A549 (cell line): ENCODE measurements around the gene KIF1B. TPM values are rescaled to one million over a fixed set of nuclear protein-coding genes. Genes with fewer than 3 reads are reported as not detected.

Source experiments
- ATAC-seq, 2 experiments: fragments of 200-7000 bp in 1 of 2; fragments of >200 bp in 1 of 2; cut with Nextera tagmentation in 1 of 2; cut with Tn5 transposase in 1 of 2; 3 replicates each; pipeline versions ENCODE4 v1.8.0 to v1.9.1; 2018 to 2020; ENCODE audit warnings: mild to moderate bottlenecking in 1 of 2, moderate library complexity in 1 of 2
- CTCF ChIA-PET: fragments of 300-600 bp; sonication (Branson Sonifier 250); formaldehyde crosslinking; extraction: SDS; loops from one replicate; lab custom pipeline; 2021; ENCODE audit warnings: antibody characterized with exemption, inconsistent platforms; lab: Yijun Ruan, JAX
- POLR2A ChIA-PET: fragments of 350-600 bp; formaldehyde crosslinking; extraction: SDS; loops from one replicate; lab custom pipeline; 2021; ENCODE audit warnings: antibody characterized with exemption, inconsistent platforms; lab: Yijun Ruan, JAX
- DNase-seq, 2 experiments: peaks; one replicate each; pipeline versions ENCODE4 v3.0.0 to v3.0.0-alpha.2; 2011 to 2016; ENCODE audit warnings: low read depth in 1 of 2, low spot score in 1 of 2
- FAIRE-seq: peaks from 2 replicates; lab custom pipeline; 2011; peaks lifted over from hg19 to GRCh38; lab: Jason Lieb, UNC
- H3K27ac ChIP-seq, 2 experiments: fragments of >200 bp; sonication (Bioruptor Twin); formaldehyde crosslinking; 3 replicates each; pipeline ENCODE4 v1.5.1; 2016 to 2017
- H3K4me1 ChIP-seq: fragments of >200 bp; sonication (Bioruptor Twin); formaldehyde crosslinking; 3 replicates; pipeline ENCODE4 v1.6.1; 2016
- H3K4me2 ChIP-seq: fragments of >200 bp; sonication (Bioruptor Twin); formaldehyde crosslinking; 3 replicates; pipeline ENCODE4 v1.6.1; 2016
- H3K4me3 ChIP-seq: fragments of >200 bp; sonication (Bioruptor Twin); formaldehyde crosslinking; 3 replicates; pipeline ENCODE4 v1.5.1; 2016
- H3K9me3 ChIP-seq: fragments of >200 bp; sonication (Bioruptor Twin); formaldehyde crosslinking; 3 replicates; pipeline ENCODE4 v1.6.1; 2016
- BHLHE40 ChIP-seq: IDR thresholded peaks from 2 replicates; pipeline ENCODE4 v1.6.1; 2012; ENCODE audit warnings: low read depth, low read length, inconsistent platforms
- CTCF ChIP-seq: fragments of >200 bp; sonication (Bioruptor Twin); formaldehyde crosslinking; IDR thresholded peaks from 3 replicates; pipeline ENCODE4 v1.5.1; 2016
- EHF ChIP-seq: fragments of 250-450 bp; sonication (Bioruptor Pico); IDR thresholded peaks from 2 replicates; pipeline ENCODE4 v1.5.0; 2020; ENCODE audit warnings: mild to moderate bottlenecking
- EP300 ChIP-seq, 2 experiments: fragments of >200 bp; sonication (Bioruptor Twin); formaldehyde crosslinking; IDR thresholded peaks; 2 replicates in 1 of 2; 3 replicates in 1 of 2; pipeline ENCODE4 v1.6.1; 2016 to 2017
- ESRRA ChIP-seq: fragments of 150-350 bp; IDR thresholded peaks from 2 replicates; pipeline ENCODE4 v1.6.1; 2014; ENCODE audit warnings: mild to moderate bottlenecking, low read length, borderline replicate concordance
- HES2 ChIP-seq: fragments of >200 bp; sonication (Bioruptor Twin); formaldehyde crosslinking; IDR thresholded peaks from 2 replicates; pipeline ENCODE4 v1.6.1; 2016
- HMGXB4 ChIP-seq: fragments of 250-450 bp; sonication (Bioruptor Pico); IDR thresholded peaks from 2 replicates; pipeline ENCODE4 v1.5.0; 2021; ENCODE audit warnings: mild to moderate bottlenecking, moderate library complexity, borderline replicate concordance
- MAFK ChIP-seq: fragments of 450-650 bp; IDR thresholded peaks from 2 replicates; pipeline ENCODE4 v1.6.1; 2014; ENCODE audit not compliant: partially characterized antibody
- NPAS2 ChIP-seq: fragments of 250-450 bp; sonication (Bioruptor Pico); IDR thresholded peaks from 2 replicates; pipeline ENCODE4 v1.8.0; 2022; ENCODE audit warnings: mild to moderate bottlenecking, moderate library complexity, borderline replicate concordance
- NR3C1 ChIP-seq: fragments of >200 bp; sonication (Bioruptor Twin); formaldehyde crosslinking; IDR thresholded peaks from 3 replicates; pipeline ENCODE4 v1.6.1; 2017
- RCOR1 ChIP-seq: fragments of 150-350 bp; IDR thresholded peaks from 2 replicates; pipeline ENCODE4 v1.6.1; 2014; ENCODE audit warnings: antibody characterized with exemption, low read length, low read depth
- RNF2 ChIP-seq: fragments of 200-600 bp; sonication (generic); IDR thresholded peaks from 2 replicates; pipeline ENCODE4 v1.6.1; 2016; ENCODE audit warnings: low read depth, mild to moderate bottlenecking, antibody characterized with exemption, moderate library complexity, borderline replicate concordance
- TP53 ChIP-seq: fragments of 250-450 bp; sonication (Bioruptor Pico); IDR thresholded peaks from 2 replicates; pipeline ENCODE4 v1.5.0; 2021; ENCODE audit warnings: mild to moderate bottlenecking, moderate library complexity
- ZC3H11A ChIP-seq: fragments of 450-650 bp; IDR thresholded peaks from 2 replicates; pipeline ENCODE4 v1.6.1; 2014; ENCODE audit warnings: antibody characterized with exemption, mild to moderate bottlenecking
- WGBS: methylation state at CpG from one replicate; pipeline ENCODE4 v1.1.6; 2017; ENCODE audit errors: missing lambda C conversion rate; 5-methylcytosine and 5-hydroxymethylcytosine counted together
- polyA plus RNA-seq, 4 experiments: library from polyadenylated mRNA; depleted of rRNA in 3 of 4; stranded (reverse); fragments of >200 nt; fragmentation: RNase III in 1 of 4; extraction: RNeasy Plus Mini Kit Qiagen cat#74134 plus additional on column Dnase treatment in 1 of 4; gene quantifications; 2 replicates in 3 of 4; 3 replicates in 1 of 4; pipeline ENCODE4 v1.2.3, GENCODE V29; 2011 to 2017

KIF1B gene
- polyA plus RNA-seq, 2 of the 4 experiments (the other 2 are of a cell fraction): 9.8 to 18.3 TPM

- WGBS: 87% methylated on average over 3 of the region's 3 CpGs
- H3K4me2 ChIP-seq: no peak overlapping the region
- H3K9me3 ChIP-seq: no peaks in the 10 kb centered on the region
- DNase-seq (no peak), FAIRE-seq (no peak), ATAC-seq (no peak)
- CTCF ChIA-PET: no interaction called here
- POLR2A ChIA-PET: no interaction called here
- no peak overlapping the region for H3K4me3 ChIP-seq
- TF ChIP-seq RCOR1 (no peak), RNF2 (no peak), ZC3H11A (no peak), BHLHE40 (no peak), EP300 (IDR thresholded peaks at IDR 0.05) (no peak), ESRRA (no peak), HMGXB4 (CRISPR knock-in tag) (no peak), NPAS2 (no peak), HES2 (no peak), EHF (CRISPR knock-in tag) (no peak)
- TF ChIP-seq, all 56 proteins: peak for 0
- Histone ChIP-seq H3K27ac (no peak overlapping the region), H3K4me1 (0 out of 3 replicates have a peak, but pooled peaks cover 4% of the 10 kb centered on the region)
Observed at GRCh38 chr1:10286244-10286643, 75.9 kb downstream of the KIF1B start.

- DNase-seq: no peak
- no peak for FAIRE-seq
- CTCF ChIA-PET: interaction anchor here (1.2 kb wide), 1 partner anchor 143 kb away, joined by 5 read pairs; the partner anchor contains the start of gene CENPS
- Histone ChIP-seq H3K4me2 (no peak overlapping the region), H3K4me3 (no peak overlapping the region), H3K9me3 (no peaks in the 10 kb centered on the region), H3K4me1 (peaks cover 8% of the 10 kb centered on the region; the same call in 1 of the 3 replicates), H3K27ac (no peak overlapping the region)
- no peak for ATAC-seq
- POLR2A ChIA-PET: no interaction called here
- 81% methylated on average over 6 of the region's 6 CpGs for WGBS
- TF ChIP-seq EHF (CRISPR knock-in tag) (no peak), MAFK (peak; percentile 31)
Observed at GRCh38 chr1:10287023-10287645, 76.8 kb downstream of the KIF1B start.

GRCh38 chr1:10288029-10288615 is 77.8 kb downstream of the KIF1B start:
- no peak overlapping the region for H3K27ac ChIP-seq
- H3K4me3 ChIP-seq: no peak overlapping the region
- POLR2A ChIA-PET: no interaction called here
- ATAC-seq (no peak), FAIRE-seq (no peak), DNase-seq (no peak)
- WGBS: 88% methylated on average over 3 of the region's 3 CpGs
- CTCF ChIA-PET: interaction anchor here (1.2 kb wide), 1 partner anchor 142 kb away, joined by 5 read pairs; the partner anchor contains the start of gene CENPS
- H3K4me1 ChIP-seq: peaks cover 11% of the 10 kb centered on the region; the same call in 2 of the 3 replicates
- no peak for TF ChIP-seq CTCF
- TF ChIP-seq, all 56 proteins: peak for 0
- Histone ChIP-seq H3K4me2 (no peak overlapping the region), H3K9me3 (no peaks in the 10 kb centered on the region)

GRCh38 chr1:10291705-10292104 is 81.3 kb downstream of the KIF1B start:
- H3K4me3 ChIP-seq: no peak overlapping the region
- DNase-seq (no peak), FAIRE-seq (no peak), ATAC-seq (no peak)
- POLR2A ChIA-PET: no interaction called here
- CTCF ChIA-PET: no interaction called here
- no peak overlapping the region for H3K27ac ChIP-seq
- H3K9me3 ChIP-seq: no peaks in the 10 kb centered on the region
- 78% methylated on average over 1 of the region's 1 CpG for WGBS
- H3K4me1 ChIP-seq: peaks cover 11% of the 10 kb centered on the region; the same call in 2 of the 3 replicates
- H3K4me2 ChIP-seq: no peak overlapping the region; the same call in 2 of the 3 replicates
- peak; percentile 52 for TF ChIP-seq MAFK
- TF ChIP-seq NR3C1: no peak
- TF ChIP-seq TP53: no peak
- TF ChIP-seq, all 56 proteins: peak for 1
